ENCODE results near the gene TGFA. TPM values are rescaled to one million over a fixed set of nuclear protein-coding genes. Genes with fewer than 3 reads are reported as not detected.

TGFA gene
- total RNA-seq (2014; rRNA removed; shearing (Covaris generic)), result 37.5 and 43.3 TPM in 2 replicates

DNA sequence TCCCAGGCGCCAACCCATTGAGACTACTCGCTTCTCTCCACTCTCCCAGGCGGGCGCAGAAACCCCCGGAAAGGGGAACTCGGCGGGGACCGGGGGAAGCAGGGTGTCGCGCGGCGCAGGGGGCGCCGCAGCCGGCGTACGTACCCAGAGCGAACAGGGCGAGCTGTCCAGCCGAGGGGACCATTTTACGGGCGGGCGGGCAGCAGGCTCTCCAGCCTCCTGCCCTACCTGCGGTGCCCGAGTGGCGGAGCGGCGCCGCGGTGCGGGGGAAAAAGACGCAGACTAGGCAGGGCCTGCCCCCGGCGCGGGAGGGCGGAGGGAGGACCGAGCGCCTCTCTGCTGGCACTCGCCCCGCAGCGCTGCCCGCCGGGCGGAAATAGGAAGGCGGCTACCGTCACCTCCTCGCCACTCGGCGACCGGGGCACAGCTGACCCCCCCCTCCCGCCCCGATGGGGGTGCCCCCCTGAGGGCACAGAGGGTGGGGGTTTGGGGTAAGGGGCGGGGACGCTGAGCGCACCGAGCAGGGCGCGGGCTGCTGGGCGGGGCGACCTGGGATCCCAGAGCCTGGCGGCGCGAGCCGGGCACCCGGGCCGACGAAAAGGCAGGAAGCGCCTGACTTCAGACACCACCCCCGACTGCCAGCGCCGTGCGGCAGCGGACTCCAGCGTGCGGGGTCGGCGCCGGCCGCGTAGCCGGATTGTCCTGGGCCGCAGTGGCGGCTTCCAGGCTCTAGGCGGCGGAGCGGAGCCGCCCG lies at the start of gene TGFA:
Gene TGFA (minus strand): TSS at position 243 of the 754 bp plus-strand sequence. CDS start 59 bp downstream, at position 184.
- peak; percentile 95 for DNase-seq (ENCODE audit: low spot score)

DNA sequence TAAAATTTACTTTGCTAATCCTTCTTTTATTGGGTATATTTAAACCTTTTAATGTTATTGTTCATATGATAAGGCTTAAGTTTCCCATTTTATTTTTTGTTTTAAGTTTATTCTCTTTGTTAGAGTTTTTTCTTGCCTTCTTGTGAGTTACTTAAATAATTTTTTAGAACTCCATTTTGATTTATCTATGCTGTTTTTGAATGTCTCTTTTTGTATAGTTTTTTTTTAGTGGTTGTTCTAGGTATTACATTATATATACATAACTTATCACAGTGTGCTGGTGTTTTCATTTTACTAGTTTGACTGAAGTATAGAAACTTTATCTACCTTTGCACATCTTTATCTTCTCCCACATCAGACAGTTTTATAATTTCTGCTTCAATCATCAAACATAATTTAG lies 49.4 kb upstream of the TGFA start:
- DNase-seq (ENCODE audit: low spot score), result no peak

DNA sequence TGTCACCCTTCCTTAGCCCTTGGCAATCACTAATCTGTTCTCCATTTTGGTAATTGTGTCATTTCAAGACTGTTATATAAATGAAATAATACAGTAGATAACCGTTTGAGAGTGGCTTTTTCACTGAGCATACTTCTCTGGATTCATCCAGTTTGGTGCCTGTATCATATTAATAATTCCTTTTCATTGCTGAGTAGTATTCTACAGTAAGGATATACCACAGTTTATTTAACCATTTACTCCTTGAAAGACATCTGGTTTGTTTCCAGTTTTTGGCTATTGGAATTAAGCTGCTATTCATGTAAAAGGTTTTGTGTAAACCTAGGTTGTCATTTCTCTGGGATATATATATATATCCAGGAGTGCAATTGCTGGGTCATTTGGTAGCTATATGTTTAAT lies 44.6 kb upstream of the TGFA start:
- no peak for DNase-seq (ENCODE audit: low spot score)

DNA sequence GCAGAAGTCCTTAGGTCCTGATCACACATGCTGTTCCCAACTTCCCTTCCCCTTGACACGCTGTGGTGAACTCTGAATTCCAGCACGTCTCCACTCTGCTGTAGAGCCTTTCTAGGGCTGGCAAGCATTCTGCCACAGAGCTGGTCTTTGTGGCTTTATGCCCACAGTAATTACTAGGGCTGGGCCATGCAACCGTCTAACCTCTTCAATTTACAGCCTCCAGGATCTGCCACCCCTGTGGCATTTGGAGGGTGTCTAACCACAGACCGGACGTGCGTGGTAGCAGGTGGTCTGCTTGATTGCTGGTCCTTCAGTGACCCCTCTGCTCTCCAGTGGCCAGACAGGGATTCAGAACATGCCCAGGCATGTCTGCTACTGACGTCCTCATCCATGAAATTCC lies 43.1 kb upstream of the TGFA start:
- peak; percentile 61 for DNase-seq (ENCODE audit: low spot score)

DNA sequence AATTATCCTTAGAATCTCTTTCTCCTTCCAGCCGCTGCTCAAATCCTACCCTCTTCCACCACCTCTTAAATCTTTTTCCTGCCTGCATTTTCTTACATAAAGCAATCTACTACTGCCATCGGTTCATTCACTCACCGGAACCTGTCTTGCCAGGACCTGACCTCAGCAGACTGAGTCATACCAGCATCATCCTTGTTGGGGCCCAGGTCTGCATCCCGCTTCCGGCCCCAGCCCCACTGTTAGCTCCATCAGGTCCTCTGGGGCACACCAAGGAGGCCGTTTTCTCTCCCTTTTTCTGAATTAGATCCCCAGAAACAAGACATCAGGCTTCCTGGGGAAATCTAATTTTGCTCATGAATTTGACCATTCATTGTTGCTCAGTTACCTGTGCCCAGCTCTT lies 42.7 kb upstream of the TGFA start:
- DNase-seq (ENCODE audit: low spot score), result peak; percentile 70

DNA sequence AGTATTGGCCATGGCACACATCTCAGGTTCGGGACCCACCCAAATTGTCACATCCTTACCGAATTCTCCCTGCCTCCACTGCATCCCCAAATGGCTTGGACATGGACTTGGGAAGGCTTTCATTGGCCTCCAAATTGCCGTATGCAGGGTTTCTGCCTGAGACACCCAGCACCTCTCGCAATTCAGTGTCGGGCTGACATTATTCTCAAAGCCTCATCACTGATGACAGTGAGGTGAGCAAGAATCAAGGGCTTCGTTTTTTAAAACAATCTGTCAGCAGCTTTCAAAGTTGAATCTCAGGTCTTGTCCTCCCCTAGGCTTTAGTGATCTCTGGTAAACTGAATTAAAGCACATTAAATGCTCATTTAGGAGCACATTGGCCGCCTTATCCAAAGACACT lies 29.5 kb upstream of the TGFA start:
- DNase-seq (ENCODE audit: low spot score), result no peak

DNA sequence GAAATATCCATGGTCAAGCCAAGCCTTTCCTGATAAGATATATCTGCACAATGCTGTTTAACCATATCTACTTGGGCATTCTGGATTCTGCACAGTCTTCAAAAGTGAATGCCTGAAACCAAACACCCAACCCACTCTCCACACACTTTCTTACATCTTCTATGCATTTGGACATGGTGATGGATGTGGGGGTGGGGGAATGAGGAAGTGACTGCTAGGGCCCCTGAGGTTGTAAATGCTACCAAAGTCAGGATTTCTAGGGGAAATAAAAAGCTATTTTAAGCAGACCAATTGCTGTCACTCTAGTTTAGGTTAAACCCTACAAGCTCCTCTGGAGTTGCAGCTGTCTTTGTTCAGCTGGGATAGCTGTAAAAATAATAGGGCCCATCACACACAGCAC lies 26.7 kb upstream of the TGFA start:
- DNase-seq (ENCODE audit: low spot score), result no peak

DNA sequence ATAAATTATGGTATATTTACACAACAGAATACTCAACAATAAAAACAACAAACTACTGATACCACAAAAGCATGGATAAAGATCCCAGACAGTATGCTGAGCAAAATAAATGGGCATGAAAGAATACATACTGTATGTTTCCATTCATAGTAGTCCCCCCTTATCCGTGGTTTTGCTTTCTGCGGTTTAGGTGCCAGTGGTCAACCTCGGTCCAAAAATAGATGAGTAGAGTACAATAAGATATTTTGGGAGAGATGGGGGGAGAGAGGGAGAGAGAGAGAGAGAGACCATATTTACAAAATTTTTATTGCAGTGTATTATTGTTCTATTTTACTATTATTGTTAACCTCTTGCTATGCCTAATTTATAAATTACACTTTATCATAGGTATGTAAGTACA lies 21.0 kb upstream of the TGFA start:
- no peak for DNase-seq (ENCODE audit: low spot score)

DNA sequence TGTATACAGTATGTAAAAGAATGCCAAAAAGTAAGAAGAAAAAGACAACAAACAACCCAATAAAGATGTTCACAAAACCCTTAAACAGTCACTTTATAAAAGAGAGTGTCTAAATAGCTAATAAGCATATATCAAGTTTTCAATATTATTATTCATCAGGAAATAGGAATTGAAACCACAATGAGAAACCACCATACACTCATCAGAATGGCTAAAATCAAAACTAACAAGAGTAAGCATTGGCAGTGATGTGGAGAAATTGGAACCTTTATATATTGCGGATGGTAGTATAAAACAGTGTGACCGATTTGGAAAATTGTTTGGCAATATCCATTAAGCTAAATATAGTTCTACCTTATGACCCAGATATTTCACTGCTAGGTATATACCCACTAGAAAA lies 20.5 kb upstream of the TGFA start:
- no peak for DNase-seq (ENCODE audit: low spot score)

DNA sequence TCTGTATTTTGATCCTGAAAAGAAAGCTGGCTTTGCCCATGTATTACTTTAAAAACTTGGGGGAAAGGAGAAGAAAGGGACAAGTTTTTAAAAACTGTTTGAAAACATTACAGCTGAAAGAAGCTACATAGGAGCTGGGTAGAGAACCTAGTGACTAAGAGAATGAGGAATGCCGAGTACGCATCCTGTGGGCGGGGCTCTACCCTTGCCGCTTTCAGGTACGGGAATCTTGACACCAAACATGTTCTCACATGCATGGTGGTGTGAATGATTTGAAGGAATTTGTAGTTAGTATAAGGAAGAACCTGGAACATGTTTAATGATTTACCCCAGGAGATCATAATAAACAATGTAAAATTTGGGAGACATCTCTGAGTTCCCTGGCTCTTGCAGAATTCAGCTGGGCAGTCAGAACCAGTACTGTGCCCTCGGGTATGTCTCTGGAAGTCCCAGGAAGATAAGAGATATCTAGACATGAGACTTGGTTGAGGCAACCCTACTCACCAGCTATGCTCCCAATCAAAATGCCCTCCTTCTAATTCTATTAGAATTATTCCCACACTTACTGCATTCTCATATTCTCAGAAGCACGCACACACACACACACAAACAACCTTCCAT lies 16.5 kb upstream of the TGFA start:
- peak; percentile 73 for DNase-seq (ENCODE audit: low spot score)

DNA sequence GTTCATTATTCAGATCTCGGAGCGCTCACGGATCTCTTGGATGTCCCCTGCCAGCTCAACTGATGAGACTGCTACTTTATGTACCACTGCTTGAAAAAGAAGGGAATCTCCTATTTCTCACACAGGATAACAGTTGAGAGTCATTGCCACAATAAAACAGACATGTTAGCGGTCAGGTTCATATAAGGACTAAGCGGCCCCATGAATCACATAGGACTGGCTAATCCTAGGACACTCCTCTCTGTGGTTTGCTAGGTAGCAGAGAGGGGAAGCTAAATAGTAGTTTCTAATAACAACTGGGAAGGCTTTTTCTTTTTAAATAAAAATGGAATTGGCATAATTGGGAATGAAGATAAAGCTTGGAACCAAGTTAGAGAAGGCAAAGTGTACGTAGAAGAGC lies 15.9 kb upstream of the TGFA start:
- no peak for DNase-seq (ENCODE audit: low spot score)

DNA sequence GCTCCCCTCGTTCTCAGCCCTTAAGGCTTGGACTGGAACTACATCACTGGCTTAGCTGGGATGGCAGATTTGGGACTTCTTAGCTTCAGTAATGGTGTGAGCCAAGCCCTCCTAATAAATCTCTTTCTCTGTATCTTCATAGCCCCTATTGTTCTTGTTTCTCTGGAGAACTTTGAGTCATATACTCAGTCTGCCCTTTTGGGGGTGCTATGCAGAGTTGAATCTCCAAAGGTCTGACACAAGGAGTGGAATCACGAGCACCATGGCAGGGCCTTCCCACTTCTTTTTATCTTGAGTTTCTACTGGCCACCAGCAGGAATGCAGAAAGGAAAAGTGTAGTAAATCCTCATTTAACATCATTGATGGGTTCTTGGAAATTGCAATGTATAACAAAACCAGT lies 13.3 kb upstream of the TGFA start:
- DNase-seq (ENCODE audit: low spot score), result no peak

DNA sequence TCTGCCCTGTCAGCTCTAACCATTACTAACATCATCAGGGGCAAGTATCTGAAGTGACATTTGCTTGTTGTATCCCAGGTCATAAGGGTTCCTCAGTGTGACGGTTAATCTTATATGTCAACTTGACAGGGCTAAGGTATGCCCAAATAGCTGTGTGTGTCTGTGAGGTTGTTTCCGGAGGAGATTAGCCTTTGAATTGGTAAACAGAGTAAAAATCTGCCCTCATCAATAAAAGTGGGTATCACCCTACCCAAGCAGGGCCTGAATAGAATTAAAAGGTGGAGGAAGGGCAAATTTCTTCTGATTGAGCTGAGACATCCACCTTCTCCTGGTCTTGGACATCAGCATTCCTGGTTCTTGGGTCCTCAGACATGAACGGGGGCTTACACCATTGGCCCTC lies 12.8 kb upstream of the TGFA start:
- DNase-seq (ENCODE audit: low spot score), result no peak

DNA sequence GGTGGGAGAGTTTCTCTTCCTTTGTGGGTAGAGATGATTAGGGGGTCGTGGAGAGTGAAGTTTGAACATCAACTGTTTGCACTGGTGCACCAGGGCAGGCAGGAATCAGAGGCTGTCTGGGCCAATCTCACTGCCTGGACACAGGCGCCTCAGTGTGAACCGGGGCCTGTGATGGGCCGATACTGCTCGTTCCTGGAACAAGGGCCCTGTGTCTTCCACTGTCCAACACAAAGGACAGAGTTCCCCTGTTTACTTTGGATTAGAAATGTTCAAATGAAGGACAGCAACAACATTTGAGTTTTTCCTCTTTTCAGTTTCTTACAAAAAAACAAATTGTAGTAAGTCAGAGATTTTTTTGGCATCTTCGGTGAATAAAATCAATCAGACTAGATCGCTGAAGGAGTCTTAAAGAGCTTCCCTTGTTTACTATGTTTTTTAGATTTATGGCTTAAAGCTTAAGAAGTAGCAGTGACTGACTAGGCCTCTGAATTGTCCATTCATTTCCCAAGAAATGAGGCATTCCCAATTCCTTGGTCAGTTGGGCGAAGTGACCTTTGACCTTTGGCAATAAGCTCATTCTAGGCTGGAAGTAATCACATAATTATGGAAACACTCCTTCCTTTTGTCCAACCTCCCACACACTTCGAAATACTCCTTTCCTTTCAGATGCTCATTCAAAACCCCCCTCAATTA lies 11.6 kb upstream of the TGFA start:
- DNase-seq (ENCODE audit: low spot score), result no peak

DNA sequence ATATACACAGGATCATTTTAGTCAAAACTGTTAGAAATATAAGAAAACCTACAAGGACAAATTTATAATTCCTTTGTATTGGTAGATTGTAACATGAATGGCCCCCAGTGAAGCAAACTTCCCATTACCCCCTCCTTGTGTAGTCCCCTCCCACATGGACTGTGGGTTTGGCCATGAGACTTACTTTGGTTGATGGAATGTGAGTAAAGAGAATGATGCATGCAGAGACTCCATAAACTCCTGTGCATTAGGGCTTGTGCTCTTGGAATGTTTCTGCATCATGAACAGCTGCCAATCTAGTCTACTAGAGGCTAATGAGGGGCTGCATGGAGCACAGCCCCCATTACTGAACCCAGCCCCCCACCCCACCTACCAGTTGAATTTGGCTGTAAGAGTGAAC lies 8.3 kb upstream of the TGFA start:
- DNase-seq (ENCODE audit: low spot score), result no peak

DNA sequence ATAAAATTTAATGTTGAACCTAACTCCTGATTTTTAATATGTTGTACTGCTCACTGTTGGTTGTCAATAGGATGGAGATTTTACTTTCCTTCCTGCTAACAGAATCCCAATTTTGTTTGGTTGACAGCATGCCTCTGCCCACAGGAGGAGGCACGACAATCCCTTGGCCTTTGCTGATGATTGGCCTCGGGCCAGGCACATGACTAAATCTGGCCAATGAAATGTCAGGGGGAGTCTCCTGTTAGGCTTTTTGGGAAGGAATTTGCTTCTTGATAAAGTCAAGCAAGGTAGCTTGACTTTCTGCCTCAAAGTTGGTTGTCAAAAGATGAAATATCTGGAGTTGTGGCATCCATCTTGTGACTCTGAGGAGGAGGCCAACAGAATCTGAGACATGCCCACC lies 6.8 kb upstream of the TGFA start:
- no peak for DNase-seq (ENCODE audit: low spot score)

DNA sequence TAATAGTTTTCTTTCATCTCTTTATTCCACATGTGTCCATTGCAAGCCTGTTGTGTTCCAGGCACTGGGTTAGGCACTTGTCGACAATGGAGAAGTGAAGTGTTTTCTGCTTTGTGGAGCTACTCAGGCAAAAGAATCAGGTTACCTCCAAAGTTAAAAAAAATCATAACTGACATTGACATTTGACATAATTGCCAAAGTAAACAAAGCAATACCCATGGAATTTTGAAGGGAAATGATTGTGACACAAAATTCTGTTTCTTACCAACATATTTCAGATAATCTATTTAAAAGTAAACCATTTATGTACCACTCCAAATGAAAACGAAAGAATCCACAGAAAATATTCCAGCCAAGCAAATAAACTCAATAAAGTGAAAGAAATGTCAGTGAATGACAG lies 6.4 kb upstream of the TGFA start:
- no peak for DNase-seq (ENCODE audit: low spot score)

DNA sequence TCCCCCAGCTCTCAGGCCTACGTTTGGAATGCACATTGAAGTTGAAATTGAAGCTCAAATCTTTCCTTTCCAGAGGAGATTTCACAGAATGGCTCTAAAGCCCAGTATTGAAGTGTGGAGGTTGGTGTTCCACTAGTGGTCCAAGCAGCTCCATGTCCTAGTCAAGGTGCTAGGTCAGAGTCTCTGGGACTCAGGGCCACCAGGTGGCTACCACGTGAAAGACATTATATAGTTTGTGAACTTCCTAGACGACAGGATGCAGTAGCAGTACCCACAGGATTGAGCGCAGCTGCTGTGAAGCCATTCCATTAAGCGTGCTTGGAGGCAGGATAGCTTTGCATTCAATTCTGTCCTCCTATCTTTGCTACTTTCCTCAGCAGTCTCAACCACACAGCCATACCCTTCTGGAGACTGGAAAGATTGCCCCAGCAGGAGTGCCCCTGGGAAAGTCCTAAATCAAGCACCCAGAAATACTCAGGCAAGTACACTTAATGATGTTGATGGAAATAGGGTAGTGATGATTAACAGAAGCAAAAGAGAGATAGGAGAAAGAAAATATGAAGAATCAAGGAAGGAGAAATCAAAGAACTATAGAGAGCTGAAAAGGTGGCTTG lies 4.7 kb upstream of the TGFA start:
- DNase-seq (ENCODE audit: low spot score), result no peak

DNA sequence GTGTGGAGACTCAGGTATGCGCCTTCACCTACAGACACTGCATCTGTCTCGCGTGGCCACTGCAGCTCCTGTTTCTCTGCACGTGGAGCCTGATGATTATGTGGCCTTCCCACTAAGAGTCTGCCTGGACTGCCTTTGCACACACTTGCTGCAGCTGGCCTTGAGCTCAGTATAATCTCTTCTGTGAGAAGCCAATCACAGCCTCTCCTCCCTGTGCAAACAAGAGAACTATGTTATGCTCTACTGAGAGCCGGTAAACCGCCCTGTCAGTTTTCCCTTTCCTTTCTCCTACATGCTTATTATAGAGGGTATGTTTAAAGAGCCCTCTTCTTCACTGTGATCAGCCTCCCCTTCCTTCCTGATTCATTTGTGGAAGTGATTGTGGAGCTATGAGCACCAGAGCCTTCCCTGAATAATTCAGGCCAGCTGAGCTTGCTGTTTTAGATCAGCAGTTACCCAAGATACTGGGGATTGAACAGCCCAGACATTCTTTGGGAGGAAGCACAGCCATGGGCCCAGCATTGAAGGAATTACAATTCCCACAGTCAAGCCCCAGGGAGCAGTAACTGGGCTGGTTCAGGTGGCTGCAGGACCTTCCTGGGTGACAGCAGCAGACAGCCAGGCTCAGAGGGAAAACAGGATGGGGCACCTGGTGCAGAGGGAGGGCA lies 3.7 kb upstream of the TGFA start:
- DNase-seq (ENCODE audit: low spot score), result peak; percentile 70

DNA sequence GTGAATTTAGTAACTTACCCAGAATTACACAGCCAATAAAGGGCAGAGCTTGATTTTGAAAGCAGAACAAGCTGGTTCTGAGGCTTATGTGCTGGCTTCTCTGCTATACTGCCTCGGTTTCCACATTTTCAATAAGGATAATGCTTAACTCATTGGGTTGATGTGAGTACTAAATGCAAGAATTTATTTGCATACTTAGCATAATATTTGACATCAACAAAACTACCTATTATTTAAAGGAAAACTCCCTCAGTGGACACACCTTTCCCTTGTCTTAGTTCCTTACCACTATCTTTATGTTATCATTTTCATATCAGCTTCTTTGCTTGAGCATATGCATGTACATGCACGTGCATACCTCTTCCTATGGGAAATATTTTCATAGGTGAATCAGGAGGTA lies 3.0 kb upstream of the TGFA start:
- no peak for DNase-seq (ENCODE audit: low spot score)

DNA sequence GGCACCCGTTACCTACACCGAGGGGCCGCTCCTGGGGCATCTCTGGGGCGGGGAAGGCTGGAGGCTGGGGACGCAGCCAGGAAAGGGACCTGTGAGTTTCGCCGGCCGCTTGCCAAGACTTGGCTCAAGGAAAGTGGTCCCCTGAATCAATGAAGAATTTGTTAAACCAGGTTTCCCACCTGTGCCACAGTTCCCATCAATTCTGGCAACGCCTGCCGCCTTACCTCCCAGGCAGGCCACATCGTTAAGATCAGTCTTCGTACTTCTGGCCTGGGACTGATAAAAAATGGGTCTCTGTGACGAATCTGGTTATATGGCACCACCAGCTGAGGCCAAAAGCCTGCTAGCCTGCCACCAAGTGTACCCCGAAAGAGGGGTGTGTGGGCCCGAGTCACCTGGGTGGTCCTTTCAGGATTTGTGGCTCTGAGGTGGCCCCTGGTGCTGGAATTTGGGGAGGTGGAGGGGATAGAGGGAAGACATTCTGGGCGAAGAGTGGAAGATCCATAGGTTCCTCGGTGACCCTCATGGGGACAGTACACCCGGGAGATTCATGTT lies 789 bp upstream of the TGFA start:
- no peak for DNase-seq (ENCODE audit: low spot score)

DNA sequence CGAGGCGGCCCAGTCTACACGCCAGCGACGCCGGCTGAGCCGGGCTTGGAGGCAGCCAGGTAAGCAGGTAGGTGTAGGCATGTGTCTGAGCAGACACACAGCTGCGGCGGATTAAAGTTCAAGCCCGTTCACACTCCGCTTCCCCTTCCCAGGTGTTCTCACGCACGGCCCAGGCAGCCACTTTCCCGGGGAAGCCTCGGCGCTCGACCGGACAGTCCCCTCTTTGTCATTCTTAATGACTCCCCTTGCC lies 367 bp downstream of the TGFA start:
- DNase-seq (ENCODE audit: low spot score), result peak; percentile 78

Data from HT-29 (cell line).